ENCODE data around the gene TCF7L1. TPM values are rescaled to one million over a fixed set of nuclear protein-coding genes. Genes with fewer than 3 reads are reported as not detected.

Gene TCF7L1
- total RNA-seq, 4 donors from 2014 or later = 2.7 to 10.3 (median 8.2) TPM

GRCh38 chr2:85357736-85358135 lies 224.5 kb downstream of the TCF7L1 start:
- no peak for TF ChIP-seq CTCF (IDR thresholded peaks at IDR 0.05; ENCODE audit: low read depth)

Small RNAs within 50 kb of the gene (small RNA-seq; reads per million reads assigned to genes)
- gene AC093162.1 (not detected), gene RF00019 (0.49 reads per million), gene RNU6-674P (not detected)

Other genes starting within 250 kb of the TCF7L1 start
- 1,000 to 10,000 TPM; 4,028 to 7,366 (median 5,247) TPM for gene TMSB10, start 227.7 kb upstream of the TCF7L1 start, total RNA-seq
- gene KCMF1, start 162.2 kb upstream of the TCF7L1 start, total RNA-seq = 10 to 100 TPM; 65.0 to 89.7 (median 71.1) TPM
- 100 to 1,000 TPM; 114 to 169 (median 151) TPM for gene TGOLN2, start 194.6 kb downstream of the TCF7L1 start, total RNA-seq
- 100 to 1,000 TPM; 257 to 687 (median 392) TPM for gene RETSAT, start 221.1 kb downstream of the TCF7L1 start, total RNA-seq
- 100 to 1,000 TPM in 2 of 4 donors, 10 to 100 TPM in 2; 34.5 to 192 (median 88.3) TPM for gene ELMOD3, start 221.4 kb downstream of the TCF7L1 start, total RNA-seq

Measured in subcutaneous adipose tissue (tissue), 4 donors.